ENCODE measurements around the gene MAGEF1. TPM values are rescaled to one million over a fixed set of nuclear protein-coding genes. Genes with fewer than 3 reads are reported as not detected.

Gene MAGEF1
- total RNA-seq, 1 donor from 2014 or later: 56.3 TPM

GRCh38 chr3:184712248-184713039, 580 bp upstream of the MAGEF1 start:
- H3K36me3 Mint-ChIP-seq (ENCODE audit: unreplicated experiment): peaks cover 5% of the 10 kb centered on the region
- DNase-seq: no peak
- peaks cover 8% of the 10 kb centered on the region for H3K9me3 Mint-ChIP-seq (ENCODE audit: unreplicated experiment)
- H3K27me3 Mint-ChIP-seq (ENCODE audit: unreplicated experiment): peaks cover 8% of the 10 kb centered on the region
- TF ChIP-seq CTCF (IDR thresholded peaks at IDR 0.05; ENCODE audit: partially characterized antibody, unreplicated experiment): no peak
- peak overlapping the region; percentile 98 for H3K4me3 Mint-ChIP-seq (ENCODE audit: unreplicated experiment)
- H3K4me1 Mint-ChIP-seq (ENCODE audit: low read depth, unreplicated experiment): peaks cover 18% of the 10 kb centered on the region
- peak overlapping the region; percentile 70 for H3K27ac Mint-ChIP-seq (ENCODE audit: unreplicated experiment)

- Mint-ChIP-seq H3K36me3 (ENCODE audit: unreplicated experiment) (peaks cover 10% of the 10 kb centered on the region), H3K4me3 (ENCODE audit: unreplicated experiment) (peak overlapping the region; percentile 100), H3K27ac (ENCODE audit: unreplicated experiment) (peak overlapping the region; percentile 100), H3K9me3 (ENCODE audit: unreplicated experiment) (peaks cover 7% of the 10 kb centered on the region), H3K27me3 (ENCODE audit: unreplicated experiment) (peaks cover 8% of the 10 kb centered on the region), H3K4me1 (ENCODE audit: low read depth, unreplicated experiment) (peaks cover 14% of the 10 kb centered on the region)
- no peak for DNase-seq
- TF ChIP-seq CTCF (IDR thresholded peaks at IDR 0.05; ENCODE audit: partially characterized antibody, unreplicated experiment): no peak
Observed at GRCh38 chr3:184710870-184711492, 883 bp downstream of the MAGEF1 start.

GRCh38 chr3:184703657-184704056, 8.2 kb downstream of the MAGEF1 start:
- Mint-ChIP-seq H3K4me1 (ENCODE audit: low read depth, unreplicated experiment) (no peaks in the 10 kb centered on the region), H3K9me3 (ENCODE audit: unreplicated experiment) (peaks cover 6% of the 10 kb centered on the region), H3K27me3 (ENCODE audit: unreplicated experiment) (no peaks in the 10 kb centered on the region), H3K4me3 (ENCODE audit: unreplicated experiment) (no peak overlapping the region), H3K36me3 (ENCODE audit: unreplicated experiment) (peaks cover 10% of the 10 kb centered on the region), H3K27ac (ENCODE audit: unreplicated experiment) (no peak overlapping the region)
- TF ChIP-seq CTCF (IDR thresholded peaks at IDR 0.05; ENCODE audit: partially characterized antibody, unreplicated experiment): no peak
- no peak for DNase-seq

- peaks cover 2% of the 10 kb centered on the region for H3K27me3 Mint-ChIP-seq (ENCODE audit: unreplicated experiment)
- H3K4me1 Mint-ChIP-seq (ENCODE audit: low read depth, unreplicated experiment): peaks cover 11% of the 10 kb centered on the region
- DNase-seq: no peak
- no peak for TF ChIP-seq CTCF (IDR thresholded peaks at IDR 0.05; ENCODE audit: partially characterized antibody, unreplicated experiment)
- H3K27ac Mint-ChIP-seq (ENCODE audit: unreplicated experiment): no peak overlapping the region
- H3K4me3 Mint-ChIP-seq (ENCODE audit: unreplicated experiment): no peak overlapping the region
- peaks cover 7% of the 10 kb centered on the region for H3K9me3 Mint-ChIP-seq (ENCODE audit: unreplicated experiment)
- H3K36me3 Mint-ChIP-seq (ENCODE audit: unreplicated experiment): no peaks in the 10 kb centered on the region
Observed at GRCh38 chr3:184700759-184701158, 11.1 kb downstream of the MAGEF1 start.

GRCh38 chr3:184697845-184698244, 14.0 kb downstream of the MAGEF1 start:
- Mint-ChIP-seq H3K4me3 (ENCODE audit: unreplicated experiment) (no peak overlapping the region), H3K9me3 (ENCODE audit: unreplicated experiment) (peaks cover 21% of the 10 kb centered on the region), H3K36me3 (ENCODE audit: unreplicated experiment) (no peaks in the 10 kb centered on the region), H3K27ac (ENCODE audit: unreplicated experiment) (peak overlapping the region; percentile 5), H3K4me1 (ENCODE audit: low read depth, unreplicated experiment) (peaks cover 34% of the 10 kb centered on the region), H3K27me3 (ENCODE audit: unreplicated experiment) (peaks cover 11% of the 10 kb centered on the region)
- TF ChIP-seq CTCF (IDR thresholded peaks at IDR 0.05; ENCODE audit: partially characterized antibody, unreplicated experiment): no peak
- DNase-seq: no peak

Data from glutamatergic neuron (in vitro differentiated cells).